ENCODE results near the gene TNS1. TPM values are rescaled to one million over a fixed set of nuclear protein-coding genes. Genes with fewer than 3 reads are reported as not detected.

The TNS1 gene
- total and polyA plus RNA-seq, 9 of the 15 experiments (the other 6 are each of a cell fraction or from before 2014, with no cell fraction given), result 0.13 to 2.7 (median 0.77) TPM

GRCh38 chr2:218040883-218041282 is 38.1 kb upstream of the TNS1 start (continued):
- TF ChIP-seq ATF3 (IDR thresholded peaks at IDR 0.05), result no peak
- TF ChIP-seq ATF3 (CRISPR knock-in tag; conservative IDR thresholded peaks at IDR 0.05), result no peak

- H3K27me3 ChIP-seq (ENCODE audit: control insufficient read depth in 2 of 2, insufficient read depth in 2 of 2, low read length in 2 of 2), result peaks cover 0 to 5% of the 10 kb centered on the region in 2 experiments; a peak in 2 of 5 replicates
- no peaks in the 10 kb centered on the region for H3K9me1 ChIP-seq (ENCODE audit: control insufficient read depth, insufficient read depth, low read length)
- DNase-seq (ENCODE audit: extremely low read depth in 1 of 4, low spot score in 3 of 4) (no peak), FAIRE-seq (no peak), ATAC-seq (no peak)
- BruUV-seq (replicated peaks), result no TSS peak
- no peak overlapping the region for H2AFZ ChIP-seq (ENCODE audit: low read depth, low read length)
- no peak overlapping the region for H3K9ac ChIP-seq (ENCODE audit: insufficient read depth in 1 of 2, low read depth in 2 of 2, low read length in 2 of 2)
- no peak overlapping the region for H3K4me2 ChIP-seq (ENCODE audit: insufficient read depth, low read length)
- H4K20me1 ChIP-seq (replicated peaks; ENCODE audit: control insufficient read depth, insufficient read depth, low read length), result no peaks in the 10 kb centered on the region
- H3K9me3 ChIP-seq (replicated peaks; ENCODE audit: control insufficient read depth, insufficient read depth, low read depth, low read length), result no peaks in the 10 kb centered on the region
- intact Hi-C loops (cut with micrococcal nuclease), result no loop called here
- H3K27ac ChIP-seq (ENCODE audit: extremely low read depth, low read depth, low read length), result no peak overlapping the region
- in situ Hi-C loops (cut with MboI), result no loop called here
- peaks cover 0 to 4% of the 10 kb centered on the region in 2 experiments; a peak in 1 of 5 replicates for H3K4me1 ChIP-seq (replicated peaks in 1 of 2; ENCODE audit: control insufficient read depth in 2 of 2, insufficient read depth in 2 of 2, low read length in 2 of 2)
- H3K79me2 ChIP-seq (ENCODE audit: control insufficient read depth, insufficient read depth, low read length), result no peaks in the 10 kb centered on the region
- ChIA-PET CTCF (ENCODE audit: low intra/inter-chr PET ratio) (no interaction called here), POLR2A (interaction anchor here (0.7 kb wide), 1 partner anchor 43 kb away, joined by 4 read pairs; no protein-coding TSS in a partner anchor)
- H3K36me3 ChIP-seq (ENCODE audit: control insufficient read depth, insufficient read depth, low read length), result no peaks in the 10 kb centered on the region
- WGBS (ENCODE audit: insufficient coverage, low coverage, missing lambda C conversion rate), result 5% methylated on average over 2 of the region's 2 CpGs
- no peak overlapping the region for H3K4me3 ChIP-seq
- TF ChIP-seq NBN (IDR thresholded peaks at IDR 0.05; ENCODE audit: low read depth) (no peak), GATA2 (CRISPR knock-in tag; IDR thresholded peaks at IDR 0.05) (no peak), TRIM25 (IDR thresholded peaks at IDR 0.05; ENCODE audit: borderline replicate concordance) (no peak), POLR2AphosphoS5 (IDR thresholded peaks at IDR 0.05; ENCODE audit: control insufficient read depth, insufficient read depth, low read depth, low read length) (no peak), FOXA3 (CRISPR knock-in tag; conservative IDR thresholded peaks at IDR 0.05 in 1 of 2, IDR thresholded peaks at IDR 0.05 in 1 of 2) (no peak), ZNF140 (CRISPR knock-in tag; IDR thresholded peaks at IDR 0.05) (no peak), HMGN3 (IDR thresholded peaks at IDR 0.05; ENCODE audit: borderline replicate concordance, extremely low read depth, insufficient read length, low read depth, low read length) (no peak), CEBPG (CRISPR knock-in tag; IDR thresholded peaks at IDR 0.05) (no peak), CEBPG (tag; conservative IDR thresholded peaks at IDR 0.05 in 1 of 2, IDR thresholded peaks at IDR 0.05 in 1 of 2) (no peak), POLR3G (IDR thresholded peaks at IDR 0.05; ENCODE audit: extremely low read depth, insufficient read length, insufficient replicate concordance) (no peak), POLR2G (IDR thresholded peaks at IDR 0.05; ENCODE audit: low read depth, low read length) (no peak), TSC22D4 (tag; IDR thresholded peaks at IDR 0.05) (no peak), LEF1 (IDR thresholded peaks at IDR 0.05) (no peak), IRF2 (CRISPR knock-in tag; IDR thresholded peaks at IDR 0.05) (no peak)
- TF ChIP-seq, protein P1, sequence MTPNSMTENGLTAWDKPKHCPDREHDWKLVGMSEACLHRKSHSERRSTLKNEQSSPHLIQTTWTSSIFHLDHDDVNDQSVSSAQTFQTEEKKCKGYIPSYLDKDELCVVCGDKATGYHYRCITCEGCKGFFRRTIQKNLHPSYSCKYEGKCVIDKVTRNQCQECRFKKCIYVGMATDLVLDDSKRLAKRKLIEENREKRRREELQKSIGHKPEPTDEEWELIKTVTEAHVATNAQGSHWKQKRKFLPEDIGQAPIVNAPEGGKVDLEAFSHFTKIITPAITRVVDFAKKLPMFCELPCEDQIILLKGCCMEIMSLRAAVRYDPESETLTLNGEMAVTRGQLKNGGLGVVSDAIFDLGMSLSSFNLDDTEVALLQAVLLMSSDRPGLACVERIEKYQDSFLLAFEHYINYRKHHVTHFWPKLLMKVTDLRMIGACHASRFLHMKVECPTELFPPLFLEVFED (CRISPR knock-in tag; conservative IDR thresholded peaks at IDR 0.05), result no peak
- TF ChIP-seq, protein P2, sequence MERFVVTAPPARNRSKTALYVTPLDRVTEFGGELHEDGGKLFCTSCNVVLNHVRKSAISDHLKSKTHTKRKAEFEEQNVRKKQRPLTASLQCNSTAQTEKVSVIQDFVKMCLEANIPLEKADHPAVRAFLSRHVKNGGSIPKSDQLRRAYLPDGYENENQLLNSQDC (CRISPR knock-in tag; IDR thresholded peaks at IDR 0.05), result no peak
Measured at GRCh38 chr2:218039171-218039570, 36.4 kb upstream of the TNS1 start.

Measured in K562 (cell line).